Keratinocyte (primary cell): ENCODE data around the gene HMGB2. TPM values are rescaled to one million over a fixed set of nuclear protein-coding genes. Genes with fewer than 3 reads are reported as not detected.

Experiments used
- DNase-seq: peaks from one replicate; pipeline ENCODE4 v3.0.0-alpha.2; 2011; ENCODE audit warnings: low read depth, missing footprints, low spot score
- FAIRE-seq: peaks from 2 replicates; lab custom pipeline; 2011; peaks lifted over from hg19 to GRCh38; lab: Jason Lieb, UNC
- H2AFZ ChIP-seq: 2 replicates; pipeline ENCODE4 v1.6.0; 2012; ENCODE audit warnings: low read length, control low read depth, inconsistent platforms; ENCODE audit not compliant: control insufficient read depth
- H3K27ac ChIP-seq: 2 replicates; pipeline ENCODE4 v1.5.1; 2011; ENCODE audit warnings: low read length; ENCODE audit not compliant: control insufficient read depth, insufficient read depth
- H3K27me3 ChIP-seq: 3 replicates; pipeline ENCODE4 v1.6.0; 2011; ENCODE audit warnings: low read length; ENCODE audit not compliant: control insufficient read depth, insufficient read depth; ENCODE audit errors: extremely low read depth
- H3K36me3 ChIP-seq, 2 experiments: 2 replicates in 1 of 2; 3 replicates in 1 of 2; pipeline ENCODE4 v1.5.1; 2011; ENCODE audit warnings: low read length in 2 of 2, mild to moderate bottlenecking in 1 of 2; ENCODE audit not compliant: control insufficient read depth in 2 of 2, insufficient read depth in 2 of 2; ENCODE audit errors: extremely low read depth in 1 of 2
- H3K4me1 ChIP-seq: 3 replicates; pipeline ENCODE4 v1.5.1; 2011; ENCODE audit warnings: low read length; ENCODE audit not compliant: control insufficient read depth, insufficient read depth; ENCODE audit errors: extremely low read depth
- H3K4me2 ChIP-seq: 3 replicates; pipeline ENCODE4 v1.6.0; 2011; ENCODE audit warnings: low read depth, low read length; ENCODE audit not compliant: control insufficient read depth, insufficient read depth; ENCODE audit errors: extremely low read depth
- H3K4me3 ChIP-seq, 3 experiments: fragments of 200-600 bp in 1 of 3; sonication (generic) in 1 of 3; 2 replicates in 2 of 3; 3 replicates in 1 of 3; pipeline ENCODE4 v1.5.1; 2011 to 2016; ENCODE audit warnings: low read length in 3 of 3, mild to moderate bottlenecking in 3 of 3, control low read depth in 2 of 3, inconsistent platforms in 1 of 3, low read depth in 1 of 3, mixed read lengths in 1 of 3, mixed run types in 1 of 3, moderate library complexity in 1 of 3; ENCODE audit not compliant: control insufficient read depth in 2 of 3, insufficient read depth in 2 of 3; ENCODE audit errors: extremely low read depth in 1 of 3
- H3K79me2 ChIP-seq: 2 replicates; pipeline ENCODE4 v1.6.0; 2012; ENCODE audit warnings: low read length; ENCODE audit not compliant: control insufficient read depth, insufficient read depth
- H3K9ac ChIP-seq: 3 replicates; pipeline ENCODE4 v1.6.0; 2011; ENCODE audit warnings: low read length; ENCODE audit not compliant: control insufficient read depth, insufficient read depth; ENCODE audit errors: extremely low read depth
- H3K9me1 ChIP-seq: 3 replicates; pipeline ENCODE4 v1.6.0; 2011; ENCODE audit warnings: low read length; ENCODE audit not compliant: control insufficient read depth, insufficient read depth; ENCODE audit errors: extremely low read depth
- H3K9me3 ChIP-seq: 2 replicates; pipeline ENCODE4 v1.5.1; 2012; ENCODE audit warnings: low read depth, low read length; ENCODE audit not compliant: control insufficient read depth
- H4K20me1 ChIP-seq: 3 replicates; pipeline ENCODE4 v1.6.0; 2011; ENCODE audit warnings: low read length; ENCODE audit not compliant: control insufficient read depth, insufficient read depth; ENCODE audit errors: extremely low read depth
- CTCF ChIP-seq, 3 experiments: IDR thresholded peaks in 1 of 3; conservative IDR thresholded peaks in 1 of 3; optimal IDR thresholded peaks in 1 of 3; 2 replicates in 2 of 3; 3 replicates in 1 of 3; pipeline versions ENCODE3 to v1.5.1; 2011; ENCODE audit warnings: low read length in 3 of 3, mild to moderate bottlenecking in 3 of 3, moderate library complexity in 2 of 3, control low read depth in 1 of 3, inconsistent platforms in 1 of 3; ENCODE audit not compliant: insufficient read depth in 2 of 3; ENCODE audit errors: extremely low read depth in 1 of 3
- EZH2 ChIP-seq: IDR thresholded peaks from one replicate; pipeline ENCODE4 v1.6.1; 2012; ENCODE audit warnings: inconsistent platforms, mild to moderate bottlenecking, low read length, moderate library complexity
- dilution Hi-C: fragments of 300-500 bp; cut with MboI; formaldehyde crosslinking; loops from one replicate; pipeline ENCODE4 v1.7.0; 2020; ENCODE audit warnings: low sequenced_read_pairs; ENCODE audit not compliant: extremely low pct_ligation_motif_present
- polyA plus RNA-seq, 5 experiments: library from polyadenylated mRNA; depleted of rRNA in 3 of 5; stranded (reverse) in 3 of 5; stranded (forward) in 1 of 5; unstranded in 1 of 5; fragments of >200 nt; gene quantifications; 1 replicate in 1 of 5; 2 replicates in 3 of 5; 3 replicates in 1 of 5; pipeline versions ENCODE4 v1.2.1 to v1.2.3, GENCODE V29; 2011 to 2012; ENCODE audit warnings: missing spikeins in 2 of 5, low read depth in 1 of 5, low replicate concordance in 1 of 5

The HMGB2 gene
- polyA plus RNA-seq, 1 donor (not counting 4 experiments of a cell fraction or from before 2014, with no cell fraction given), result 55.9 TPM

GRCh38 chr4:173289353-173289727, 44.8 kb downstream of the HMGB2 start:
- dilution Hi-C loops, result no loop called here
- Histone ChIP-seq H3K9me1 (no peaks in the 10 kb centered on the region), H3K9me3 (peaks cover 5% of the 10 kb centered on the region), H3K79me2 (no peaks in the 10 kb centered on the region), H3K9ac (no peak overlapping the region), H4K20me1 (no peaks in the 10 kb centered on the region), H3K4me1 (no peaks in the 10 kb centered on the region), H3K27me3 (no peaks in the 10 kb centered on the region), H3K27ac (no peak overlapping the region), H2AFZ (no peak overlapping the region), H3K4me2 (no peak overlapping the region), H3K4me3 (no peak overlapping the region), H3K36me3 (no peaks in the 10 kb centered on the region)
- DNase-seq, result no peak
- FAIRE-seq, result no peak
- TF ChIP-seq EZH2 (no peak), CTCF (optimal IDR thresholded peaks at IDR 0.05 in 1 of 3, IDR thresholded peaks at IDR 0.05 in 1 of 3, conservative IDR thresholded peaks at IDR 0.05 in 1 of 3; ENCODE audit: extremely low read depth in 1 of 3, insufficient read depth in 2 of 3, low read length in 3 of 3) (no peak)

- DNase-seq, result no peak
- no peak for TF ChIP-seq CTCF (optimal IDR thresholded peaks at IDR 0.05 in 1 of 3, IDR thresholded peaks at IDR 0.05 in 1 of 3, conservative IDR thresholded peaks at IDR 0.05 in 1 of 3; ENCODE audit: extremely low read depth in 1 of 3, insufficient read depth in 2 of 3, low read length in 3 of 3)
- no peak for TF ChIP-seq EZH2
- Histone ChIP-seq H4K20me1 (no peaks in the 10 kb centered on the region), H3K9ac (no peak overlapping the region), H3K27ac (no peak overlapping the region), H3K27me3 (no peaks in the 10 kb centered on the region), H3K4me3 (no peak overlapping the region), H3K36me3 (no peaks in the 10 kb centered on the region), H3K9me1 (no peaks in the 10 kb centered on the region), H3K4me1 (no peaks in the 10 kb centered on the region), H3K9me3 (peaks cover 5% of the 10 kb centered on the region), H3K79me2 (no peaks in the 10 kb centered on the region), H3K4me2 (no peak overlapping the region), H2AFZ (no peak overlapping the region)
- dilution Hi-C loops, result no loop called here
- no peak for FAIRE-seq
Measured at GRCh38 chr4:173288698-173289352, 45.3 kb downstream of the HMGB2 start.
